C1 segment of cervical spinal cord (tissue), 14 donors: Measurements from ENCODE around the gene EML6.
"Not testable (repeated sequence)": the region's sequence is repeated elsewhere in the genome, so short reads cannot be mapped to it uniquely, and the experiment has no call there.

ENCODE experiments used
- DNase-seq, 14 donors: peaks; one replicate each; lab custom pipeline; 2025; lab: John Stamatoyannopoulos, UW

The EML6 gene

GRCh38 chr2:54801352-54801751, 77.9 kb downstream of the EML6 start:
- DNase-seq: no peak

GRCh38 chr2:54803783-54804751, 80.6 kb downstream of the EML6 start:
- peak in 1 of 14 donors; percentile 67 for DNase-seq

DNA sequence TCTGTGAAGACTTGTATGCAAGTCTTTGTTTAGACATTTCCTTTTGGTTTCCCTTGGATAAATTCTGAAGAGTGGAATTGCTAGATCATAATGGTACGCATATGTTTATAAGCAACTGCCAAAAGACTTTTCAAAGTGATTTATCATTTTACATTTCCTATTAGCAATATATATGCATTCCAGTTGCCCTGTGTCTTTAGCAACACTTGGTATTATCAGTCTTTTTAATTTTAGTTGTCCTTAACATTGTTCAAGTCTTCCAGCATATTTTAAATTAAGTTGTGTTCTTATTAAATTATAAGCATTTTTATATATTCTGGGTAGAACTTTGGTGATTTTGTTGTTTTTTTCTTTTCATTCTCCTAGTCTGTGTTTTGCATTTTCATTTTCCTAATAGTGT, 81.8 kb downstream of the EML6 start:
- no peak for DNase-seq

DNA sequence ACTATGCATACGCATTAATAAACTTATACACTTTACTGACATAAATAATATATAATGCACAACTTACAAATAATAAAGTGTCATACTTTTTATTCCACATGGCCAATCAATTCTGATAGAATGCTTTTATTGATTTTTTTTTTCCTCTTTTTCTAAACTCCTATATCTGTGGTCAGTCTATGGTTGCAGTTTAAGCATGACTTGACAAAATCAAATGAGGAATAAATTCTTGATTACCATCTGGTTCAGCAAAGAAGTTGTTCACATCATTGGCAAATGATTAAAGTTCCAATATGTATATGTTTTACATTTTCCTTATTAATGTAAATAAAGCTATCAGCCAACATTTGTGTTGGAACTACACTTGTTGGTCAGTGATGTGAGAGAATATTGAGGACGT, 83.5 kb downstream of the EML6 start:
- DNase-seq: no peak

DNA sequence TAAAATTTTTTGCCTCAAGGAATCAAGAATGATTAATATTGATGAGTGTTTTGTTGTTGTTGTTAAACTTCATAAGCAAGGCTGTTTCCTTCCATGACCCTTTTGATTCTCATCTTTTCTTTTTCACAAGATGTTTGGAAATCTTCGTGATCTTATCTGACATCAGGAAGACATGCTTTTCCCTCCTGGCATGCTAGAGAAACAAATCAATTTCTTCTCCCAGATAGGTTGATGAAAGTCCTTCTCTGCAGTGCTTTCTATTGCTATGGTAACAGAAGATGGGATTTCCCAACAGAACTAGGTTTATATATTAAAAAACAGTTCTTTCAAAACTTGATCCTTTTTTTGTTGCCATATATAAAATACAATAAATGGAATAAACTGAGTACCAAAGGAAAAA, 85.2 kb downstream of the EML6 start:
- no peak for DNase-seq

DNA sequence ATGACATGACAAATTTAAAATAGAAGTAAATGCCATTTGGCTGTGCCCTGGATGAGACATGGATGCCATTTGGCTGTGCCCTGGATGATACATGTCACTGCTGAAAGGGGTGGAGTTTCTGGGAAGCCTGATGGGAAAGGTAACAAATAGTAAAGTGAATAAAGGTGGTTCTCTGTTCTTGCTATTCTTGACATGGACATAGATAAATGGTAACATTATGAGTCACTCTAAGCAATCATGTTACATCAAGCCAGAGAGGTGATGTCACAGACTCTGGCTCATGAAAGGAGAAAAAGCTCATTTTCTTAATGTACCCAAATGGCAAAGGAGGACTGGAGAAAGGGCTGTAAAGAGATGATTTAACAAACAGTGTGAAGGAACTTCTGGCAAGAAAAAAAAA, 86.4 kb downstream of the EML6 start:
- DNase-seq: no peak

DNA sequence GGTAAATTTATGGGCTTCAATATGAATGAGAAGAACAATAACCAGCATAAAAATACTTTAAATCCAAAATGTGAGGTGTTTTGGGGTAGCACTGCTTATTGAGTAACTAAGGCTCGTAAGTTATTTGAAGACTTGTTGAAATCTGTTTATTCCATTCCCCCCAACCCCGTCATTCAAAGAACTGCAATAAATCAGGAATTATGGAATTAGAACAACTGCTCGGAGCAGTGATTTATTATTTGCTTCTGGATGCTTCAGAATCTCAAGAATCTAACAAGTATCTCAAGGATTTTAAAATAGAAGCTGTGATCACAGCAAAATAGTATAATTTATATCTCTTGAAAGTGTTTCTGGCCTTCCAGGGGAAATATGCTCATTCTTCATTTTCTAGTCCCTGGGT, 86.8 kb downstream of the EML6 start:
- no peak for DNase-seq

DNA sequence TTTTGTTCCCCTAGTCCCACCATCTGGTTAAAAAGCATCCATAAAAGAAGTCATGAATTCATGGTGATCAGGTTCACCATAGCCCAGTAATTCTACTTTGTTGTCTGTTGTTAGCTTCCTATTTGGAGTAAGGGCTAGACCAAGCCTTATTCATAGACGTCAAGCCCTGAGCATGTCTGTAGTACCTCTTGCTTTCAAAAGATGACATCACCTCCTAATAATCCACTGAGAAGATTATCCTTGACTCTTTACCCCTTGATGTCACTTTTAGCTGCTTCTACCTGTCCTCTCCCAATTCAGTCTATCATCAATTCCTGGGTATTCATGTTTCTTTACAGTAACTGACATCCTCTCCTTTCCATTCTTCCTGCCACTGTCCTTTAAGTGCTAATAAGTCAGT, 90.1 kb downstream of the EML6 start:
- no peak for DNase-seq

- no peak for DNase-seq
These were observed 91.1 kb downstream of the EML6 start for GRCh38 chr2:54814389-54815147.

GRCh38 chr2:54815148-54815539, 91.7 kb downstream of the EML6 start:
- DNase-seq: no peak

DNA sequence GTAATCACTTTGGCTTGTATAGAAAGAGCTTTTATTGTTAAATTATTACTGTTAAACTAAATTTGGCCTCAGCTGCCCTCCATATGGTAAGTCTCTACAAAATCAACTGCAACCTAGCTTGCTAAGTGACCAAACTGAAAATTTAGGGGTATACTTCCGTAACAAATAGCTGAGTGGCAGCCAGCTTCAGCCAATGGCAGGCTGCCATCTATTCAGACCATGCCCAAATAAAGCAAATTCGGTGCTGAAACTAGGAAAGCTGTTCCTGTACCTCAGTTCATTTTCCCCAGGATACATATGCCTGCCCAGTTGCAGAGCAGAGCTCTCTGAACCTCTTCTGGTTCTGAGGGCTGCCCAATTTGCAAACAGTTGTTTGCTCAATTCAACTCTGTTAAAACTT, 94.8 kb downstream of the EML6 start:
- DNase-seq: no peak

GRCh38 chr2:54820558-54820957, 97.1 kb downstream of the EML6 start:
- DNase-seq: no peak

GRCh38 chr2:54824567-54824966, 101.1 kb downstream of the EML6 start:
- no peak for DNase-seq

GRCh38 chr2:54830546-54830945, 107.1 kb downstream of the EML6 start:
- DNase-seq: no peak

- no peak for DNase-seq
These were observed 108.0 kb downstream of the EML6 start for GRCh38 chr2:54831480-54831879.

- DNase-seq: no peak
These were observed 111.3 kb downstream of the EML6 start for GRCh38 chr2:54834721-54835120.

GRCh38 chr2:54836477-54836876, 113.0 kb downstream of the EML6 start:
- DNase-seq: no peak

- DNase-seq: peak in 11 of 14 donors; percentile 7 to 76 (median 41)
These were observed 115.1 kb downstream of the EML6 start for GRCh38 chr2:54838585-54839035.

DNA sequence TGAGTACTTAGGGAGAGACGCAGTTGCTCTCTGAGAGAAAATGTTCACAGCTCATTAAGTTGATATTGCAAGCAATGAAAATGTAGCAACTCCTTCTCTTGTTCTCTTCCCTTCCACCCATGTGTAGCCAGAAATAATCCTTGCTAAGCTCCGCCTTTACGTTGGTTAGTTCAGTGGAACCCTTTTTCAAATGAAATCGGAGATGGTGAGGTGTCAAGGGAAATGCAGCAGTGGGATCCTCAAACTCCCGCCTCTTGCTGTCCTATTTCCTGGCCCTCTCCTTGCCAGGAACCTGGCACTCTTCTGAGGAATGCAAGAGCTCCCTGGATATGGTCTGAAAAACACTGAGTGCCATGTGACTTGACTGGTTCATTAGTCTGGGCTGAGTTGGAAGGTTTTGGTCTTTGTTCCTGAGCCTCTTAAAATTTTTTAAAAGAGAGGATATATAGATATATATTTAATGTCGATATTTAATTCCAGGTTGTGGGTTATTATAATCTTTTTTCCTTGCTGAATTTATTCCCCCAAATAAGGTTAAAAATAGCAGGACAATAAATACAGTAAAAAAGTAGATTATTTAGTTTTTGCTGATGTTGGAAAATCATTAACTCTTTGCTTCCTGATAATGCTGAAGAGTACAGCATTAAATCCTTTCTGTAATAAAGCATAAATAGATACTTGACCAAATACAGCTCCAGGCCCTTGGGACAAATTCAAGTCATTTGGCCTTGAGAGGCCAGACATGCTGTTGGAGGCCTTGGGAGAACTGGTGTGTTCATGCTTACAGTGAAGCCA, 116.2 kb downstream of the EML6 start:
- DNase-seq: peak in 1 of 14 donors; percentile 6

- no peak for DNase-seq
These were observed 117.4 kb downstream of the EML6 start for GRCh38 chr2:54840559-54841468.

GRCh38 chr2:54841500-54841899, 118.0 kb downstream of the EML6 start:
- not testable (repeated sequence) for DNase-seq
